Trophoblast cell (in vitro differentiated cells and primary cell): ENCODE data around the gene IL23A.
A peak's percentile ranks its signal among the peaks of the same experiment; 100 is the strongest.
"Not testable (repeated sequence)": the region's sequence is repeated elsewhere in the genome, so short reads cannot be mapped to it uniquely, and the experiment has no call there.

Experiments used
- DNase-seq, 2 donors: peaks; one replicate each; pipeline ENCODE4 v3.0.0-alpha.2; 2016
- H2AFZ ChIP-seq: 2 replicates; pipeline ENCODE4 v1.6.1; 2013; ENCODE audit warnings: low read length, moderate library complexity, mild to moderate bottlenecking; ENCODE audit not compliant: insufficient read depth, poor library complexity
- H2AK5ac ChIP-seq: 2 replicates; pipeline ENCODE4 v1.6.1; 2013; ENCODE audit warnings: mild to moderate bottlenecking, low read length
- H2BK120ac ChIP-seq: 2 replicates; pipeline ENCODE4 v1.6.1; 2013; ENCODE audit warnings: low read length, mild to moderate bottlenecking, moderate library complexity; ENCODE audit not compliant: insufficient read depth, poor library complexity
- H2BK12ac ChIP-seq: 2 replicates; pipeline ENCODE4 v1.6.1; 2013; ENCODE audit warnings: mild to moderate bottlenecking, low read length, moderate library complexity
- H2BK5ac ChIP-seq: 2 replicates; pipeline ENCODE4 v1.6.1; 2013; ENCODE audit warnings: low read length, low read depth, moderate library complexity, mild to moderate bottlenecking; ENCODE audit not compliant: poor library complexity
- H3K14ac ChIP-seq: 2 replicates; pipeline ENCODE4 v1.6.1; 2013; ENCODE audit warnings: mild to moderate bottlenecking, low read length
- H3K18ac ChIP-seq: 2 replicates; pipeline ENCODE4 v1.6.1; 2013; ENCODE audit warnings: mild to moderate bottlenecking, low read length
- H3K23ac ChIP-seq: 2 replicates; pipeline ENCODE4 v1.6.1; 2013; ENCODE audit warnings: low read length
- H3K27ac ChIP-seq: 2 replicates; pipeline ENCODE4 v1.5.1; 2013; ENCODE audit warnings: low read depth, mild to moderate bottlenecking, inconsistent platforms, low read length, moderate library complexity
- H3K27me3 ChIP-seq: 2 replicates; pipeline ENCODE4 v1.6.1; 2013; ENCODE audit warnings: inconsistent platforms, mild to moderate bottlenecking, low read length, moderate library complexity; ENCODE audit not compliant: insufficient read depth
- H3K36me3 ChIP-seq, 2 experiments: 1 replicate in 1 of 2; 2 replicates in 1 of 2; pipeline ENCODE4 v1.6.1; 2013; ENCODE audit warnings: low read length in 2 of 2, mild to moderate bottlenecking in 2 of 2, moderate library complexity in 1 of 2; ENCODE audit not compliant: insufficient read depth in 2 of 2, control insufficient read depth in 1 of 2
- H3K4ac ChIP-seq: 2 replicates; pipeline ENCODE4 v1.6.1; 2013; ENCODE audit warnings: low read depth, mild to moderate bottlenecking, low read length, moderate library complexity
- H3K4me1 ChIP-seq, 2 experiments: 1 replicate in 1 of 2; 2 replicates in 1 of 2; pipeline ENCODE4 v1.6.1; 2013; ENCODE audit warnings: low read length in 2 of 2, mild to moderate bottlenecking in 2 of 2, moderate library complexity in 1 of 2; ENCODE audit not compliant: insufficient read depth in 2 of 2, control insufficient read depth in 1 of 2
- H3K4me2 ChIP-seq: 2 replicates; pipeline ENCODE4 v1.6.1; 2013; ENCODE audit warnings: inconsistent platforms, mild to moderate bottlenecking, low read length, moderate library complexity
- H3K4me3 ChIP-seq: 2 replicates; pipeline ENCODE4 v1.5.1; 2013; ENCODE audit warnings: mild to moderate bottlenecking, low read depth, low read length, inconsistent platforms
- H3K79me1 ChIP-seq: one replicate; pipeline ENCODE4 v1.6.1; 2013; ENCODE audit warnings: low read length
- H3K79me2 ChIP-seq: 2 replicates; pipeline ENCODE4 v1.6.1; 2013; ENCODE audit warnings: low read length, mild to moderate bottlenecking; ENCODE audit not compliant: control insufficient read depth, insufficient read depth, poor library complexity
- H3K9ac ChIP-seq: 2 replicates; pipeline ENCODE4 v1.6.1; 2013; ENCODE audit warnings: mild to moderate bottlenecking, low read length
- H3K9me3 ChIP-seq: 2 replicates; pipeline ENCODE4 v1.6.1; 2013; ENCODE audit warnings: low read depth, mild to moderate bottlenecking, control low read depth, inconsistent platforms, low read length; ENCODE audit not compliant: insufficient read depth
- H4K12ac ChIP-seq: 2 replicates; pipeline ENCODE4 v1.6.1; 2013; ENCODE audit warnings: low read depth, mild to moderate bottlenecking, low read length, moderate library complexity
- H4K8ac ChIP-seq: 2 replicates; pipeline ENCODE4 v1.6.1; 2013; ENCODE audit warnings: low read depth, mild to moderate bottlenecking, low read length, moderate library complexity
- H4K91ac ChIP-seq: one replicate; pipeline ENCODE4 v1.6.1; 2013; ENCODE audit warnings: low read depth, mild to moderate bottlenecking, low read length, moderate library complexity
- WGBS: extraction: QIAGEN DNeasy Blood & Tissue Kit; methylation state at CpG from one replicate; pipeline ENCODE4 v1.1.7; 2013; ENCODE audit warnings: missing lambda C conversion rate; ENCODE audit not compliant: insufficient read length, insufficient coverage; ENCODE audit errors: extremely low coverage; 5-methylcytosine and 5-hydroxymethylcytosine counted together

IL23A gene

DNA sequence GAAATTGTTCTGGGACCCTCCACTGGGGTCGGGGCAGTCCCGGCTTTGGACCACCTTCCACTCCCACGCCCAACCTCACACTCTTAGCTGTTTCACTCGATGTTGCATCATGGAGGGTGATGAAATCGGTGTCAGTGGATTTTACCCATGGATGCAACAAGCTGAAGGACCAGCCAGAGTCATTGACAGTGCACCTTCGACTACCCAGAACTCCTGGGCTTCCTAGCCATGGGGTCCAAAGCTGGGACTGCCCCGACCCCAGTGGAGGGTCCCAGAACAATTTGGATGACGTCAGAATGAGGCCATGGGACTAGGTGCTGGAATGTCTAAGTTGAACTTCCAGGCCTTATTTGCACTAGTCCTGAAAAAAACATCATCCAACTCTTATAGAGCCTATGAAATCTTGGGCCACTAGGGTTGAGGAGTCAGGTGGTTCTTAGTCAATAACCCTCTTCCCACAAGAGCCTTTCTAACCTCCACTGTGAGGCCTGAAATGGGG is 882 bp upstream of the IL23A start:
- Histone ChIP-seq H2BK5ac (no peak overlapping the region), H3K18ac (no peak overlapping the region), H3K9me3 (no peaks in the 10 kb centered on the region), H3K4me2 (no peak overlapping the region), H3K36me3 (peaks cover 0 to 3% of the 10 kb centered on the region in 2 experiments), H2BK120ac (no peak overlapping the region), H3K79me1 (peaks cover 8% of the 10 kb centered on the region), H2AFZ (no peak overlapping the region), H4K91ac (no peak overlapping the region), H3K27ac (no peak overlapping the region), H3K79me2 (peaks cover 2% of the 10 kb centered on the region), H2BK12ac (no peak overlapping the region), H3K4me3 (no peak overlapping the region), H3K23ac (no peak overlapping the region), H3K27me3 (no peaks in the 10 kb centered on the region), H4K8ac (no peak overlapping the region), H2AK5ac (no peak overlapping the region), H4K12ac (no peak overlapping the region), H3K14ac (no peak overlapping the region), H3K4me1 (peaks cover 9 to 12% of the 10 kb centered on the region in 2 experiments), H3K4ac (no peak overlapping the region), H3K9ac (no peak overlapping the region)
- DNase-seq = peak in 1 of 2 donors; percentile 23
- WGBS = no CpG with 5 or more reads among the region's 8 CpGs

DNA sequence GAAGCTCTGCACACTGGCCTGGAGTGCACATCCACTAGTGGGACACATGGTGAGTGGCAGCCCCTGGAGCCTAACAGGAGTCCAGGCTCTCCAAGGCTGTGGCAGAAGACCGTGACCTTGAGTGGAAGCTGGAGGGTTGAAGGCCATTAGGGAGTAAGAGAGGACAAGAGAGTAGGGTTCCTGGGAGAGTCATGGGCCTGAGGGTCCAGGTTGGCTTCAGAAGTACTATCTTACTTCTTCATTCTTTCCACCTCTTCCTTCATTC is 406 bp downstream of the IL23A start:
- Histone ChIP-seq H3K9me3 (no peaks in the 10 kb centered on the region), H3K14ac (no peak overlapping the region), H3K4me2 (no peak overlapping the region), H2BK5ac (no peak overlapping the region), H3K4ac (no peak overlapping the region), H2AK5ac (no peak overlapping the region), H4K12ac (no peak overlapping the region), H3K79me2 (no peaks in the 10 kb centered on the region), H4K91ac (no peak overlapping the region), H3K4me1 (peaks cover 2 to 5% of the 10 kb centered on the region in 2 experiments), H3K9ac (no peak overlapping the region), H3K79me1 (no peaks in the 10 kb centered on the region), H3K23ac (no peak overlapping the region), H3K4me3 (no peak overlapping the region), H3K18ac (no peak overlapping the region), H3K36me3 (peaks cover 7 to 16% of the 10 kb centered on the region in 2 experiments), H3K27me3 (no peaks in the 10 kb centered on the region), H3K27ac (no peak overlapping the region), H2BK120ac (no peak overlapping the region), H2BK12ac (no peak overlapping the region), H4K8ac (no peak overlapping the region), H2AFZ (no peak overlapping the region)
- no CpG with 5 or more reads among the region's 1 CpG for WGBS
- no peak for DNase-seq

DNA sequence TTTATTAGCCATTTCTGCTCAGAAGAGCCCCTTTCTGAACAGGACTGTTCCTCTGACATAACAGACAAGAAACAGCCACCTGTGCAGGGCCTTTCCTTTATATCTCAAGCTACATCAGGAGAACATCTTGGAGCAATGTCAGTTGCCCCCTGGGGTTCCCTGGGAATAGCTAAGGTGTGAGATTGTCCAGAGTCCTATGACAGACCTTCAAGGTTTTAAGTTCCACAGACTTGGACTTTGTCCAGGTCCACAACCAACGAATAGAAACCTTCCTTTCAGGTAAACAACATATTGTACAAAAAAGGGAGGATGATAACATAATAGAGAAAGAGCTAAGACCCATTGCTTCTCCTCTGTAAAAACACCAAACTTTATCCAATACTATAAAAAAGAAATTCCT is 2.9 kb downstream of the IL23A start:
- peaks cover 13 to 32% of the 10 kb centered on the region in 2 experiments for H3K36me3 ChIP-seq
- no peak overlapping the region for H3K4ac ChIP-seq
- no peak overlapping the region for H3K4me2 ChIP-seq
- H2BK12ac ChIP-seq = no peak overlapping the region
- H3K9ac ChIP-seq = no peak overlapping the region
- no peak overlapping the region for H2BK5ac ChIP-seq
- DNase-seq = no peak
- H4K8ac ChIP-seq = no peak overlapping the region
- no peak overlapping the region for H3K4me3 ChIP-seq
- no peak overlapping the region for H3K14ac ChIP-seq
- no peak overlapping the region for H2AK5ac ChIP-seq
- no peaks in the 10 kb centered on the region for H3K9me3 ChIP-seq
- H4K91ac ChIP-seq = no peak overlapping the region
- H3K27ac ChIP-seq = peak overlapping the region; percentile 3
- no peak overlapping the region for H2BK120ac ChIP-seq
- no peak overlapping the region for H3K18ac ChIP-seq
- no peaks in the 10 kb centered on the region for H3K79me1 ChIP-seq
- WGBS = no CpG with 5 or more reads among the region's 1 CpG
- peaks cover 2 to 5% of the 10 kb centered on the region in 2 experiments for H3K4me1 ChIP-seq
- no peaks in the 10 kb centered on the region for H3K27me3 ChIP-seq
- H2AFZ ChIP-seq = no peak overlapping the region
- H3K79me2 ChIP-seq = no peaks in the 10 kb centered on the region
- H3K23ac ChIP-seq = no peak overlapping the region
- no peak overlapping the region for H4K12ac ChIP-seq

DNA sequence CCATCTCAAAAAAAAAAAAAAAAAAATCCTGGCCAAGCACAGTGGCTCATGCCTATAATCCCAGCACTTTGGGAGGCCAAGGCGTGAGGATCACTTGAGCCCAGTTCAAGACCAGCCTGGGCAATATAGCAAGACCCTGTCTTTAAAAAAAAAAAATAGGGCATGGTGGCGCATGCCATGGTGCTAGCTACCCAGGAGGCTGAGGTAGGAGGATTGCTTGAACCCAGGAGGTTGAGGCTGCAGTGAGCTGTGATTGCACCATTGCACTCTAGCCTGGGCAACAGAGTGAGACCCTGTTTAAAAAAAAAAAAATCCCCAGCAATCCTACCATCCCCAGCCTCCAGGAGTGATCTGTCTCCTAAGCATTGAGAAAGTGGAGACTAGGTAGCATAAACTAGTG is 3.6 kb downstream of the IL23A start:
- H3K4me1 ChIP-seq, H4K91ac ChIP-seq, H3K9ac ChIP-seq, H4K8ac ChIP-seq, H3K79me1 ChIP-seq, H3K4me2 ChIP-seq, DNase-seq, H2BK12ac ChIP-seq, H3K9me3 ChIP-seq, H3K27me3 ChIP-seq, H3K79me2 ChIP-seq, H3K14ac ChIP-seq, H2AK5ac ChIP-seq, H2BK5ac ChIP-seq, H3K27ac ChIP-seq, H2AFZ ChIP-seq, H3K4me3 ChIP-seq, H3K18ac ChIP-seq, H2BK120ac ChIP-seq, H3K4ac ChIP-seq, H4K12ac ChIP-seq, H3K23ac ChIP-seq: not testable (repeated sequence)
- H3K36me3 ChIP-seq = peaks cover 18 to 39% of the 10 kb centered on the region in 2 experiments
- no CpG with 5 or more reads among the region's 2 CpGs for WGBS
